ENCODE results near the gene EME2.
"Not testable (repeated sequence)": the region's sequence is repeated elsewhere in the genome, so short reads cannot be mapped to it uniquely, and the experiment has no call there.

Gene EME2

GRCh38 chr16:1791256-1791942, 18.8 kb downstream of the EME2 start:
- DNase-seq (ENCODE audit: low read depth): no peak

GRCh38 chr16:1791943-1792812, 19.6 kb downstream of the EME2 start:
- DNase-seq (ENCODE audit: low read depth): no peak

GRCh38 chr16:1792836-1793577, 20.4 kb downstream of the EME2 start:
- DNase-seq (ENCODE audit: low read depth): no peak

GRCh38 chr16:1793578-1794220, 21.1 kb downstream of the EME2 start, which contains the start of gene IGFALS:
IGFALS (minus strand) TSS chr16:1793705; CDS start chr16:1793652, 53 bp downstream.
- DNase-seq (ENCODE audit: low read depth): no peak

- DNase-seq (ENCODE audit: low read depth): no peak
Measured at GRCh38 chr16:1794221-1794871, 21.7 kb downstream of the EME2 start.

GRCh38 chr16:1794908-1795666, 22.5 kb downstream of the EME2 start:
- DNase-seq (ENCODE audit: low read depth): no peak

- not testable (repeated sequence) for DNase-seq (ENCODE audit: low read depth)
Measured at GRCh38 chr16:1799263-1799662, 26.7 kb downstream of the EME2 start.

GRCh38 chr16:1800701-1801100, 28.1 kb downstream of the EME2 start:
- no peak for DNase-seq (ENCODE audit: low read depth)

- no peak for DNase-seq (ENCODE audit: low read depth)
Measured at GRCh38 chr16:1807626-1808025, 35.0 kb downstream of the EME2 start.

- DNase-seq (ENCODE audit: low read depth): no peak
Measured at GRCh38 chr16:1808691-1809090, 36.1 kb downstream of the EME2 start.

- no peak for DNase-seq (ENCODE audit: low read depth)
Measured at GRCh38 chr16:1809281-1809801, 36.7 kb downstream of the EME2 start.

GRCh38 chr16:1810106-1810505, 37.5 kb downstream of the EME2 start:
- no peak for DNase-seq (ENCODE audit: low read depth)

GRCh38 chr16:1810536-1810935, 37.9 kb downstream of the EME2 start:
- DNase-seq (ENCODE audit: low read depth): no peak

GRCh38 chr16:1812732-1813163, 40.1 kb downstream of the EME2 start:
- peak; percentile 11 for DNase-seq (ENCODE audit: low read depth)

- no peak for DNase-seq (ENCODE audit: low read depth)
Measured at GRCh38 chr16:1815461-1815860, 42.9 kb downstream of the EME2 start.

GRCh38 chr16:1816396-1817275, 44.0 kb downstream of the EME2 start:
- no peak for DNase-seq (ENCODE audit: low read depth)

- DNase-seq (ENCODE audit: low read depth): no peak
Measured at GRCh38 chr16:1817276-1817589, 44.6 kb downstream of the EME2 start.

GRCh38 chr16:1817716-1818115, 45.1 kb downstream of the EME2 start:
- no peak for DNase-seq (ENCODE audit: low read depth)

GRCh38 chr16:1818204-1818872, 45.7 kb downstream of the EME2 start:
- DNase-seq (ENCODE audit: low read depth): no peak
